Parathyroid adenoma (tissue), 2 donors: ENCODE results near the gene NMB.
"Not testable (repeated sequence)": the region's sequence is repeated elsewhere in the genome, so short reads cannot be mapped to it uniquely, and the experiment has no call there.

Experiments
- H2AFZ ChIP-seq: fragments of 300-600 bp; sonication (generic); one replicate; pipeline ENCODE4 v1.7.0; 2017; ENCODE audit warnings: antibody characterized with exemption, mild to moderate bottlenecking
- H3K27ac ChIP-seq: fragments of 300-600 bp; sonication (generic); one replicate; pipeline ENCODE4 v1.7.0; 2017
- H3K27me3 ChIP-seq: fragments of 300-600 bp; sonication (generic); one replicate; pipeline ENCODE4 v1.7.0; 2017; ENCODE audit warnings: low read length; ENCODE audit not compliant: control insufficient read depth, insufficient read depth
- H3K36me3 ChIP-seq: fragments of 300-600 bp; sonication (generic); one replicate; pipeline ENCODE4 v1.7.0; 2017; ENCODE audit warnings: low read length; ENCODE audit not compliant: control insufficient read depth, insufficient read depth
- H3K4me1 ChIP-seq: fragments of 300-600 bp; sonication (generic); one replicate; pipeline ENCODE4 v1.7.0; 2017; ENCODE audit warnings: control low read depth
- H3K4me2 ChIP-seq: fragments of 300-600 bp; sonication (generic); one replicate; pipeline ENCODE4 v1.7.0; 2017; ENCODE audit warnings: low read length
- H3K4me3 ChIP-seq: fragments of 300-600 bp; sonication (generic); one replicate; pipeline ENCODE4 v1.7.0; 2017; ENCODE audit warnings: low read depth, low read length
- H3K79me2 ChIP-seq: fragments of 300-600 bp; sonication (generic); one replicate; pipeline ENCODE4 v1.7.0; 2017; ENCODE audit warnings: control low read depth
- H3K9ac ChIP-seq: fragments of 300-600 bp; sonication (generic); one replicate; pipeline ENCODE4 v1.7.0; 2017; ENCODE audit warnings: mild to moderate bottlenecking
- H3K9me3 ChIP-seq: fragments of 300-600 bp; sonication (generic); one replicate; pipeline ENCODE4 v1.7.0; 2017; ENCODE audit warnings: low read length; ENCODE audit not compliant: control insufficient read depth
- TF ChIP-seq, protein P1 (sequence below): fragments of 300-600 bp; sonication (generic); IDR thresholded peaks from one replicate; pipeline ENCODE4 v1.7.0; 2017; ENCODE audit warnings: antibody characterized with exemption, mild to moderate bottlenecking
- donor health status: primary hyperparathyroidism.

Gene NMB

DNA sequence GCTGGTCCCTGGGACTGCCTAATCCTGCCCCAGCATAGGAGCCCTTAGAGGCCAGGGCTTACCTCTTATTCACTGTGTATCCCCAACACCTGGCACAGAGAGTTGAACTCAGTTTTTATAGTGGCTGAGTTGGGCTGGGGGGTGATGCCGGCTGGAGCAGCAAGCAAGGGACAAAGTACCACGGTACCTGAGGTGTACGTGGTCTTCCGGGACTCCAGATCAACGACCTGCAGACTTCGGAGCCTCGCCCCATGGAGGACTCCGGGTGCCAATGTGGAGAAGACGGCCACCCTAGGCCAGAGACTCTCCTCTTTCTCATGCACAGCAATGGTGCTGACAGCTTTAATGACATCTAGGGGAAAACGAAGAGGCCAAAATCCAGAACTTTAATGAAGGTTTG lies 12.0 kb downstream of the NMB start:
- TF ChIP-seq, protein P1, sequence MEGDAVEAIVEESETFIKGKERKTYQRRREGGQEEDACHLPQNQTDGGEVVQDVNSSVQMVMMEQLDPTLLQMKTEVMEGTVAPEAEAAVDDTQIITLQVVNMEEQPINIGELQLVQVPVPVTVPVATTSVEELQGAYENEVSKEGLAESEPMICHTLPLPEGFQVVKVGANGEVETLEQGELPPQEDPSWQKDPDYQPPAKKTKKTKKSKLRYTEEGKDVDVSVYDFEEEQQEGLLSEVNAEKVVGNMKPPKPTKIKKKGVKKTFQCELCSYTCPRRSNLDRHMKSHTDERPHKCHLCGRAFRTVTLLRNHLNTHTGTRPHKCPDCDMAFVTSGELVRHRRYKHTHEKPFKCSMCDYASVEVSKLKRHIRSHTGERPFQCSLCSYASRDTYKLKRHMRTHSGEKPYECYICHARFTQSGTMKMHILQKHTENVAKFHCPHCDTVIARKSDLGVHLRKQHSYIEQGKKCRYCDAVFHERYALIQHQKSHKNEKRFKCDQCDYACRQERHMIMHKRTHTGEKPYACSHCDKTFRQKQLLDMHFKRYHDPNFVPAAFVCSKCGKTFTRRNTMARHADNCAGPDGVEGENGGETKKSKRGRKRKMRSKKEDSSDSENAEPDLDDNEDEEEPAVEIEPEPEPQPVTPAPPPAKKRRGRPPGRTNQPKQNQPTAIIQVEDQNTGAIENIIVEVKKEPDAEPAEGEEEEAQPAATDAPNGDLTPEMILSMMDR = no peak
- H3K9me3 ChIP-seq = no peaks in the 10 kb centered on the region
- H3K4me2 ChIP-seq = no peak overlapping the region
- H2AFZ ChIP-seq = no peak overlapping the region
- H3K4me3 ChIP-seq = no peak overlapping the region
- no peak overlapping the region for H3K27ac ChIP-seq
- H3K36me3 ChIP-seq = no peaks in the 10 kb centered on the region
- H3K27me3 ChIP-seq = no peaks in the 10 kb centered on the region
- H3K4me1 ChIP-seq = no peaks in the 10 kb centered on the region
- no peaks in the 10 kb centered on the region for H3K79me2 ChIP-seq
- no peak overlapping the region for H3K9ac ChIP-seq

DNA sequence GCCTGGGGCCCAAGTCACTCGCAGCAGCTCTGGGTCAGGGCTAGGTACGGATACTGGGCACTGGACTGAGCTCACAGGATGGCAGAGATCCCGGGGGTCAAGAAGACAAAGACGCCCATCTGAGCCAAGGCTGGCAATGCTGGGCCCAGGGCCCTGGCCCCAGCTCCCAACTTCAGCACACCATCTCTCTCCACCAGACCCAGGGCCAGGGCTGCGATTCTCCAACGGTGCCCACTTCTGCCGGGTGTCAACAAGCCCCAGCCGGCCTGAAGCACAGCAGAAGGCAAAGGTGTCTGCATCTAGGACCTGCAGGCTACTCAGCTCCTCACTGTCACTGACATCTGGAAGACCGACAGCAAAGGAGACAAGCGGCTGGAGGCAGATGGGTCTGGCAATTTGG lies 12.5 kb downstream of the NMB start:
- Histone ChIP-seq H3K4me2 (no peak overlapping the region), H3K4me1 (no peaks in the 10 kb centered on the region), H3K79me2 (no peaks in the 10 kb centered on the region), H2AFZ (no peak overlapping the region), H3K36me3 (no peaks in the 10 kb centered on the region), H3K9ac (no peak overlapping the region), H3K27me3 (no peaks in the 10 kb centered on the region), H3K9me3 (no peaks in the 10 kb centered on the region), H3K4me3 (no peak overlapping the region), H3K27ac (no peak overlapping the region)
- TF ChIP-seq, protein P1 = no peak

DNA sequence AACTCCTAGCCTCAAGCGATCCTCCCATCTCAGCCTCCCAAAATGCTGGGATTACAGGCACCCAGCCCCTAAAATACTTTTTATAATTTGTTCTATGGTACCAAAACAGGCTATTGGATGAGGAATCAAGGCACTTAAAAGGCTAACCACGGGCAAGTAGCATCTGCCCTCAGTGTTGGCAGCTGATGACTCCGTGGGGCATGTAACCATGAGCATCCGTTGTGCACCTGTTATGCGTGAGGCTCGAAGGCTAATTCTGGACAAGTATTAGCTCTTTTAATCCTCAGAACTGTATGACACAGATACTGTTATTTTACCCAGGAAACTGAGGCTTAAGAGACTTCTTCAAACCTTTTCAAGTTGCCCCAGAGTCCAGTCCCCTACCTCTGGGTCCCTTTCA lies 14.2 kb downstream of the NMB start:
- Histone ChIP-seq H2AFZ (no peak overlapping the region), H3K9me3 (no peaks in the 10 kb centered on the region), H3K4me2 (no peak overlapping the region), H3K4me1 (no peaks in the 10 kb centered on the region), H3K27ac (no peak overlapping the region), H3K4me3 (no peak overlapping the region), H3K36me3 (no peaks in the 10 kb centered on the region), H3K9ac (no peak overlapping the region), H3K27me3 (no peaks in the 10 kb centered on the region), H3K79me2 (no peaks in the 10 kb centered on the region)
- TF ChIP-seq, protein P1 = no peak

DNA sequence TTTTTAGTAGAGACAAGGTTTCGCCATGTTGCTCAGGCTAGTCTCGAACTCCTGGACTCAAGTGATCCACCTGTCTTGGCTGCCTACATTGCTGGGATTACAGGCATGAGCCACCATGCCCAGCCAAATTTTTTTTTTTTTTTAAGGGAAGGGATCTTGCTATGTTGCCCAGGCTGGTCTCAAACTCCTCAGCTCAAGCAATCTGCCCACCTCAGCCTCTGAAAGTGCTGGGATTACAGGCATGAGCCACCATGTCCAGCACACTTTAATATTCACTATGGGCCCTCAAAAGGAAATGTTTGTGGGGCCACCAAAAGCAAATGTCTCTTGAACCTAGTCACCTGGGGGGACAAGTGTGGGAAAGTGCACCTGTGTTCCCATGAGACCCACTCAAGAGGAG lies 15.4 kb downstream of the NMB start:
- not testable (repeated sequence) for H3K27me3 ChIP-seq, H3K79me2 ChIP-seq, H2AFZ ChIP-seq, H3K36me3 ChIP-seq, H3K4me1 ChIP-seq, H3K4me3 ChIP-seq, H3K9me3 ChIP-seq, H3K9ac ChIP-seq, H3K27ac ChIP-seq, H3K4me2 ChIP-seq

DNA sequence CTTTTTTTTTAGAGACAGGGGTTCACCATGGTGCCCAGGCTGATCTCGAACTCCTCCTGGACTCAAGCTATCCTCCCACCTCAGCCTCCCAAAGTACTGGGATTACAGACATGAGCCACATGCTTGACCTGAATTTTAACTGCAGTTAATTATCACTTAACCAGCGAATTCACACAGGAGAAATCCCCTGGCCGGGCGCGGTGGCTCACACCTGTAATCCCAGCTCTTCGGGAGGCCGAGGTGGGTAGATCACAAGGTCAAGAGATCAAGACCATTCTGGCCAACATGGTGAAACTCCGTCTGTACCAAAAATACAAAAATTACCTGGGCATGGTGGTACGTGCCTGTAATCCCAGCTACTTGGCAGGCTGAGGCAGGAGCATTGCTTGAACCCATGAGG lies 16.1 kb downstream of the NMB start:
- H2AFZ ChIP-seq, H3K79me2 ChIP-seq, H3K9ac ChIP-seq, H3K4me3 ChIP-seq, H3K36me3 ChIP-seq, H3K27me3 ChIP-seq, H3K9me3 ChIP-seq, H3K4me2 ChIP-seq, H3K4me1 ChIP-seq, H3K27ac ChIP-seq: not testable (repeated sequence)

DNA sequence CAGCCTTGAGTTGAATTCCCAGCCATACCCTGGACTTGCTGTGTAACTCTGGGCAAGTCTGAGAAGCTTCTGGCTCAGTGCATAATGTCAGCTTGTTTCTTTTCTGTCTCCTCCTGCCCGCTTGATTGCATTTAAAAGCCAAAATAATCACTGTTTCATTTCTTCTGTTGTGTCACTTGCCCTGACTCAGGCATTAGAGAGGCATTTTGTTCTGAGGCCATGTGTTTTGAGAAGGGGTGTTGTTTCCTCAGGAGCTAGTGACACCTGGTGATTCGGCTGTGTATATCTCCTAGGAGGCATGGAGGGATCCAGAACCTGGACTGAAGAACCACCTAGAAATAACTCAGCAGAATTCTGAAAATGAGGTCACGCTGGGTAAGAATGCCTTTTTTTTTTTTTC lies 19.9 kb downstream of the NMB start:
- TF ChIP-seq, protein P1 = no peak
- no peaks in the 10 kb centered on the region for H3K27me3 ChIP-seq
- H3K79me2 ChIP-seq = no peaks in the 10 kb centered on the region
- no peaks in the 10 kb centered on the region for H3K9me3 ChIP-seq
- H3K27ac ChIP-seq = no peak overlapping the region
- no peaks in the 10 kb centered on the region for H3K36me3 ChIP-seq
- H3K9ac ChIP-seq = no peak overlapping the region
- no peaks in the 10 kb centered on the region for H3K4me1 ChIP-seq
- H3K4me2 ChIP-seq = no peak overlapping the region
- H3K4me3 ChIP-seq = no peak overlapping the region
- H2AFZ ChIP-seq = no peak overlapping the region
